Mesenteric fat pad (tissue), 1 donor: Measurements from ENCODE around the gene CCL8. TPM values are rescaled to one million over a fixed set of nuclear protein-coding genes. Genes with fewer than 3 reads are reported as not detected.

Experiments used
- DNase-seq: peaks from one replicate; pipeline ENCODE4 v3.0.0-alpha.2; 2020; ENCODE audit warnings: low spot score
- long read RNA-seq: library from polyadenylated mRNA; unstranded; transcript quantifications from one replicate; pipeline ENCODE4 v2.0.0, GENCODE V29; 2020
- total RNA-seq: library from RNA; stranded (reverse); fragmentation: NEBNext Ultra II Directional; extraction: Animal tissue kit (Norgen Biotek cat#: 25700); gene quantifications from one replicate; pipeline ENCODE4 v1.2.1, GENCODE V29; 2021
- donor health status: DM: yes; HTN: yes; CAD: no.

Gene CCL8
- total RNA-seq: 2.1 TPM
- long read RNA-seq, partial matches to known transcripts: 0 of 3 reads
- long read RNA-seq, other reads (novel, unspliced or antisense): 1 of 3 reads

DNA sequence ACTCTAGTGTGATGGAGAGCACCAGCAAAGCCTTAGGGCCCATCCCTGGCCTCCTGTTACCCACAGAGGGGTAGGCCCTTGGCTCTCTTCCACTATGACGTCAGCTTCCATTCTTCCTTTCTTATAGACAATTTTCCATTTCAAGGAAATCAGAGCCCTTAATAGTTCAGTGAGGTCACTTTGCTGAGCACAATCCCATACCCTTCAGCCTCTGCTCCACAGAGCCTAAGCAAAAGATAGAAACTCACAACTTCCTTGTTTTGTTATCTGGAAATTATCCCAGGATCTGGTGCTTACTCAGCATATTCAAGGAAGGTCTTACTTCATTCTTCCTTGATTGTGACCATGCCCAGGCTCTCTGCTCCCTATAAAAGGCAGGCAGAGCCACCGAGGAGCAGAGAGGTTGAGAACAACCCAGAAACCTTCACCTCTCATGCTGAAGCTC, at the start of gene CCL8:
TSS of gene CCL8 (plus strand) at position 397 of the 445 bp plus-strand sequence. CDS start 67 bp downstream, outside the sequence.
- DNase-seq: no peak

DNA sequence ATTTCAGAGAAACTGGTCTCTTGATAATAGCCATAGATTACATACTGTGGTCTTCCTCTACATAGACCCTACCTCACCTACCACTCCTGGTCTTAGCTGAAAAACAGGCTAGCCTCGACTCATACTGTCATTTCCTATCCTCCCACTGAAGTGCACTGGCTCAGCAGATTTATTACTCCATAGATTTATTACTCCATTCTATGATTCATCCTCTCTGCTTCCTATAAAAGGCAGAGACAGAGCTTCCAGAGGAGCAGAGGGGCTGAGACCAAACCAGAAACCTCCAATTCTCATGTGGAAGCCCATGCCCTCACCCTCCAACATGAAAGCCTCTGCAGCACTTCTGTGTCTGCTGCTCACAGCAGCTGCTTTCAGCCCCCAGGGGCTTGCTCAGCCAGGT, 49.3 kb upstream of the CCL8 start, which contains the start of gene CCL7:
TSS of gene CCL7 (plus strand) at position 253 of the 400 bp plus-strand sequence. CDS start at position 323, 70 bp downstream.
- DNase-seq: no peak

DNA sequence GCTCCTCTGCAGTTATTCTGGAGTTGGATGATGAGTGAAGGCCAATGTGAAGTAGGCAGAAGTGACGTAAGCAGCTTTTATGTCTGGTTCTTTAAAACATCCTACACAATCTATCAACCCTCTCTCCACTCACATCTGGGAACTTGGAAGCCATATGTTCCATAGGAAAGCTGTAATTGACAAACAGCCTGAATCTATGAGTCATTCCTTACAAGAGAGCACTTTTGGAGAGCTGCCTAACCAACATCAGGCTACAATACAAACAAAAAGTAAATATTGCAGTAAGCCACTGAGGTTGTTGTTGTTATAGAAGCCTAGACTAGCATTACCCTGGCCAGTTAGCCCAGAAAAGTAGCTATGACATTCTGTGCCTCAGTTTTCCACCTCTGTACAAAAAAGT, 43.4 kb upstream of the CCL8 start:
- DNase-seq: no peak

DNA sequence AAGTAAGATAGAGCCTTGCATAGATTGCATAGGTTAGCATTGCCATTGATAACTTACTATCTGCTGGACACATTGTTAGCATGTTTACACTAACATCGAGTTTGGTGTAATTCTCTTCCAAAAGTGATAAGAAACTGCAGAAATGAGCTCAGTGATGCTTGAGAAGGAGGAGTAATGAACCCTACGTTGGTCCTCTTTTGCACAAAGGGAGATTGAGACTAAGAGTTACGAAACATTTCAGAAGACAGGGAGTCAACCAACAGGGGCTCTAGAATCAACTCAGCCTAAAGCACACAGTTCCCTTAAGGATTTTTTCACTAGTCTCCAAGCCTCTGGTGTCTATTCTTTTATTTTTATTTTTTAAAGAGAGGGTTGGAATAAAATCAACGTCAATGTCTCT, 42.4 kb upstream of the CCL8 start:
- DNase-seq: no peak

DNA sequence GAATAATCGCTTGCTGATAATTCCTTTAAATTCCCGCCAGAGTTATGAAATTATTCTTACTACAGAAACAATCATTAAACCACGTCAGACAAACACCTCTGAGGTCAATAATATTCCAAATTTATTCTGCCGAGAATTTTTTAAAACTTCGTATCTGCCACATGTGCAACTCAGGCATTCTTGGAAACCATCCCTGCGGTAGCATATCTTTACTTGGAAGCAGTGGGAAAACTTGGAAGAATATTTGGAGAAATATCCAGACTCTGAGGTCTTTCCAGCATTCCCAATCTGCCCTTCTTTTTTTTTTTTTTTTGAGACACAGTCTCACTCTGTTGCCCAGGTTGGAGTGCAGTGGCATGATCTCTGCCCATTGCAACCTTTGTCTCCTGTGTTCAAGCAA, 35.7 kb upstream of the CCL8 start:
- DNase-seq: no peak

DNA sequence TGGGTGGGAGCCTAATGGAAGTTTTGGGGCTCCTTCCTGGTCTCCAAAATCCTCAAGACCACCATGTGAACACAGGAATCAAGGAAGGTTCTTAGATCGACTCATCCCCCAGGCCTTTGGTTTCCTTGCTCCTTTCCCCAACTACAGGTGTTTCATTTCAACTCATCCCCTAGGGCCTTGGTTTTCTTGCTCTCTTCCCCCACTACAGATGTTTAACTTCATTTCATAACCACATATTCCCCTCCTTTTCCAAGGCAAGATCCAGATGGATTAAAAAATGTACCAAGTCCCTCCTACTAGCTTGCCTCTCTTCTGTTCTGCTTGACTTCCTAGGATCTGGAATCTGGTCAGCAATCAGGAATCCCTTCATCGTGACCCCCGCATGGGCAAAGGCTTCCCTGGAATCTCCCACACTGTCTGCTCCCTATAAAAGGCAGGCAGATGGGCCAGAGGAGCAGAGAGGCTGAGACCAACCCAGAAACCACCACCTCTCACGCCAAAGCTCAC, 33.9 kb upstream of the CCL8 start, which contains the start of gene CCL11:
TSS of gene CCL11 (plus strand) at position 457 of the 507 bp plus-strand sequence. CDS start 67 bp downstream, outside the sequence.
- DNase-seq: no peak

DNA sequence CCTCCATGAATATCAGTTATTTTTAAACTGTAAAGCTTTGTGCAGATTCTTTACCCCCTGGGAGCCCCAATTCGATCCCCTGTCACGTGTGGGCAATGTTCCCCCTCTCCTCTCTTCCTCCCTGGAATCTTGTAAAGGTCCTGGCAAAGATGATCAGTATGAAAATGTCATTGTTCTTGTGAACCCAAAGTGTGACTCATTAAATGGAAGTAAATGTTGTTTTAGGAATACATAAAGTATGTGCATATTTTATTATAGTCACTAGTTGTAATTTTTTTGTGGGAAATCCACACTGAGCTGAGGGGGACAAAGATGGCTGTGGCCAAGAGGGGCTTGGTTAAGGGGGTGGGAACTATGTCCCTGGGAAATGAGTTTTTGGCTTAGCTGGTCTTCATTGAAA, 31.4 kb upstream of the CCL8 start:
- DNase-seq: no peak

DNA sequence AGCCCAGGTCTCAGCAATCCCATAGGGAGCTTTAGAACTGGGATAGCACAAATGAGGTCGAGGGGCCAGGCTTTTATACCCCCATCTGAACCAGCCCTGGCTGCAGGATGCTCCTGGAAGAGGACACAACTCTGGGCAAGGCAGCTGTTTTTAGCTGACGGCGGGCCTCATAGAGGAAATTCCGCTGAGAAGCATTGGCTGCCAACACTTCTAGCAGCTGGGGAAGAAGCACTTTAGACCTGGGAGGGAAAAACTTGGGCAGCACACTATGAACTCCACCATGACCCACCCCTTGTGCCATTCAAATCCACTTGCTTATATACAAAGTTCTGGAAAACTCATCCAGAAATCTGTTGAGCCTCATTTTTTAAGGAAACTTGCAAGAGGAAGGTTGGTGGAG, 28.6 kb upstream of the CCL8 start:
- DNase-seq: no peak

DNA sequence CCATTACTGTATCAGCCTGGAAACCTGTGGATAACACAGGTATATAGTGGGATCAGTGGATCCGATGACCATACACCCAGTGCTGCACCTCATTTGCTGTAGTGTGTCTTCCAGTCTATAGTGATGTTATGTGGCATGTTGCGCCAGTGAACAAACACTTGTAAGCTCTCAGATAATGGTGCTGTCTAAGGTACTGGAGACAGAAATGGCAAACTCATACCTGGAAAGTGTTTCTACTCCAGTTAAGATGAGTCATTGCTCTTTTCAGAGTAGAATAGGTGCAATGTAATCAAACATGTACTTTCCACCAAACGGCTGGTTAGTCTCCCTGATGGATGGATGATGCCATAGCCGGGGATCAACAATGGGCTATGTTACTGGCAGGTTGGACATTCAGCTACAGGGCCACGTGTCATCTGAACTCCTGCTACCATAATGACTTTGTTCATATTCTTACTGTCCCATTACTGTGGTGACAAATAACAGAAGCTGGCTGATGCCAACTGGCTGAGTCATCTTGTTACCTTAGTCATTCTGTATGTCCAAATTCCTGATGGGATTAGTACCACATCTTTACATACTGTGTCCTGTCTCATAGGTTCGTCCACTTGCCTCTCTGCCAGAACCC, 27.4 kb upstream of the CCL8 start:
- DNase-seq: no peak

DNA sequence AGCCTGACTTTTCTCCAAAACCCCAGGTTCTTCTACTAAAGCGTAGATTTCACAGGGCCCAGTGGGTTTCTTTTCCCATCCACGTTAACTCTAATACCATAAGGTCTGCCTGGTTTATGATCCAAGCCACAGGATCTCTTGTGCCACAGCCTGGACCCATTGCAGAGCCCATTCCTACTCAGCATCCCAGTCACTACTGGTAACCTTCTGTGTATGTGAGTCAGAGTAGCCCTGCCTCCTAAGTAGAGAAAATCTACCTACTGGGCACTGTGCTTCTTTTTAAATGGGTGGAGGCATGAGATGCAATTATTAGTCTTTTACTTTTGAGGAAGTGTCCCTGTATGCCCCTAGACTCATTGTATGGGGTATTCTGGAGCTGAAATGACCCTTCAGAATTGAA, 20.2 kb upstream of the CCL8 start:
- DNase-seq: no peak

DNA sequence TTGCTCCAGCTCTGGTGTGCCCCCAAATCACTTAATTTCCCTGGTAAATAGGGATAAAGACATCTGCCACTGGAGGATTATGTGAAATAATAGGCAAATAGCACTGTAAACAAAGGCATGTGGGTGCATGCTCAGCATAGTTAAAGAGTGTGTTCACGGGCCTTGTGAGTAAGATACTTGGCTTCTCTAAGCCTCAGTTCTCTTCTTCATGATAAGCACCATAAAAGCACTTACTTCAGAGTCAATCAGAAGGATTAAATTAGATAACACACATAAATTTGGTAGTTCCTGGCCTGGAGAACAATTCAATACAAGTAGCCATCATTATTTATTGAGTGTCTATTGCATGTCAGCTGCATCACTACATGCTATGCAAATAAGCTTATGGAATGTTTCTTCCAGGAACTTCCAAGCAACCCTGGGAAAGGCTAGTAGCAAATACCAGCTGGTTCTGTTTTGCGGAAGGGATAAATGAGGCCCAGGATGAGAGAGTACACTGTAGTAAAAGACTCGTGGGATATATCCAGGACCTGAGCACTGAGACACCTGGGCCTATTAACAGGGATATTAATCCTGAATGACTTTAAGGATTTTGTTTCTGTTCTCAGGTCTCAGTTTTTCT, 19.2 kb upstream of the CCL8 start:
- no peak for DNase-seq

DNA sequence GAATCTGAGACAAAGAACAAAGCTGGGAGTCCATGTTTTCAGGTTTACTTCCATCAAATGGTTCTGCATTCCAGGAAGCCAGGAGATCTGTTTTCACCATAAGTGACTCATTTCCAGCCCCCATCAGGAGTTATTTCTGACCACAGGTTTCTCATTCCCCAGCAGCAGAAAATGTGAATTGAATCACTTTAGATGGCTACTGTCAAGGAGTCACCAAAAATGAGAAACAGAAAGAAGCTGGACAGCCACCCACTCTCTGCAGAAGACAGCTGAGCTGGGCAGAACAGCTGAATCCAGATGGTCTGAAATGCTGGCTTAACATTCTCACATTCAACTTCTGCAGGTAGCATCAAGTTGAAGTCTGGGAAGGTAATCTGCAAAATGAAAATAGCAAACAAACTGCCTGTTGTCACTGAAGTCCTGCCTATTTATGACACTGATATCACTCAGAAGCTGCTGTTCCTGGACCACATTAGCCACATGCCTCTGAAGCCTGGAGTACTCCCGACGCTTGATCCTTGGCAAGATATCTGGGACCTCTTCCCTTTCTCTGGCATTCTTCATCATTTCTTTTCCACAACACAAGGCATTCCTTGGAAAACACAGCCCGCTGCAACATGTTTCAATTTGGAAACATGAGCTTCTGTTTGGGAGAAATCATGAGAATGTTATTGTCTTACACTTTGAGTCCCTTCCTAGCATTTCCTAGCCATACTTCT, 18.4 kb upstream of the CCL8 start:
- DNase-seq: no peak

DNA sequence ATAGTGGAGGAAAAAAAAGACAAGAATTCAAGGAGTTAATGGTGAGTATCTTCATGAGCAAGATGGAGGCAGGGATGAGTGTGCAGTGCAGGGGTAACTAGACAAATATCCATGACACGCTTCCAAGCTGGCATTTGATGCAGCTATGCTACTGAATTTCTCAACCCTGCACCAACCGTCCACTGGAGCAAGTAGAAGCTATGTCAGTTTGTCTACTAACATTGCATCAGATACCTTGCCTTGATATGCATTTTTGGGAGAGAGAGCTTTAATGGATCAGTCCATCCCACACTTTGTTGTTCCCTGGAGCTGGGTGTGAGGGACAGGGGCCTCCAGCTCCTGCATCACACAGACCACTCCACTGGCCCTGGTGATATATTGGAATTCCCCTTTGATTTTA, 17.2 kb upstream of the CCL8 start:
- no peak for DNase-seq

DNA sequence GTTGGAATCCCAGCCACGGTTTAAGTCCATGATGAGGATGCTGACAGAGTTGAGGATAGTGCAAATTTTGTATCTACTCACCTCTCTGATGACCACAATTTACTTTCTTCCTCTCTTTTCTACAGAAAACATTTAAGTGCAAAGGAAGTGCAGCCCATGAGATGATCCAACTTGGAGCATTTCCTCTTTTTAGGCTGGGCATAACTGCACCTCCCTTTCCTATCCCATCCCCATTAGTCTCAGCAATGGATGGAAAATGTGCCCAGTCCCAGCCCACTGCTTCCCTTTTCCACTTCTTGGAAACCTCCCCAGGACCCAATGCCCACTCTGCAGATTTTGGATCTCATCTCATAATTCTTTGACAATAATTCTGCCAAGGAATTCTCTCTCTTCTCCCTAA, 16.6 kb upstream of the CCL8 start:
- no peak for DNase-seq

DNA sequence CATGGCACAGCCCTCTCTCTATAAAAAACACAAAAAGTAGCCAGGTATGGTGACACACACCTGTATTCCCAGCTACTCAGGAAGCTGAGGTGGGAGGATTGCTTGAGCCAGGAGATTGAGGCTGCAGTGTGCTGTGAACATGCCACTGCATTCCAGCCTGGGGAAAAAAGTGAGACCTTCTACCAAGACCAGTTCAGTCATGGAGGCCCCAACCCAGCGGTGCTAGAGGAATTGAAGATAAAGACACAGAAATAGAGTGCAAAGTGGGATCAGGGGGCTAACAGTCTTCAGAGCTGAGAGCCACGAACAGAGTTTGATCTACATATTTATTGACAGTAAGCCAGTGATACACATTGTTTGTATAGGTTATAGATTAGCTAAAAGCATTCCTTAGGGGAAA, 15.6 kb upstream of the CCL8 start:
- no peak for DNase-seq

DNA sequence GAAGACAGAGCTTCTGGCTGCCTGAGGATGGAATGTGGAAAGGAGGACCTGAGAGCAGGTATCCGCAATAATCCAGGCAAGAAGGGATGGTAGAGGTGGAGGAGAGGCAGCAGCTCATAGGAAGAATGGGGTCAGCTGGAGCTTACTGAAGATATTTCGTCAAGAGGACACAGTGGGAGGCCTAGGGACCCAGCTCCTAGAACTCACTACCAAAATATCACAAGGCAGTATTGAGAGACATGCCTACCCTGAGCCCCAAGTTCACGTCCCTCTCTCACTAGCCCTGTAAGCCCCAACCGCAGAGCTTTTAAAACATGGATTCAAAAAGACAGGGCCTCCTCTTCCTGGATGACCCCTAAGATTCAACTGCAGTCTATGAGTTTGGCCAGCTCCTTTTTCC, 14.2 kb upstream of the CCL8 start:
- no peak for DNase-seq

DNA sequence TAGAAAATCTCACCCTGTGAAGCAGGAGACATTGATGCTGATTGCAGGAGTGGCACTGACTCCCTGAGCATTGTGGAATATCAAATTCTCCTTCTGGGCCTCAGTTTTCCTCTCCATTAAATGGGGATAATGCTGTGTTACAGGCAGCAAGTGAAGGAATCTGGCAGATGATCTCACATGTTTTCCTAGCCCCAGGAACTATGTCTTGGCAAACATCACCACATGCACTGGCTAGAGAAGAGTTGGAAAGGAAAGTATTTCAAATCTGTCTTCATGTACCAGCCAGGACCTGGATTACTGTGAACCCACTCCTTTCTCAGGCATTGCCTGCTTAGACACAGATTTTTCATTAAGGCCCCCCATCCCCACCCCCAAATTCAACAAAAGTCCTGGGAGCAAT, 13.6 kb upstream of the CCL8 start:
- DNase-seq: no peak

DNA sequence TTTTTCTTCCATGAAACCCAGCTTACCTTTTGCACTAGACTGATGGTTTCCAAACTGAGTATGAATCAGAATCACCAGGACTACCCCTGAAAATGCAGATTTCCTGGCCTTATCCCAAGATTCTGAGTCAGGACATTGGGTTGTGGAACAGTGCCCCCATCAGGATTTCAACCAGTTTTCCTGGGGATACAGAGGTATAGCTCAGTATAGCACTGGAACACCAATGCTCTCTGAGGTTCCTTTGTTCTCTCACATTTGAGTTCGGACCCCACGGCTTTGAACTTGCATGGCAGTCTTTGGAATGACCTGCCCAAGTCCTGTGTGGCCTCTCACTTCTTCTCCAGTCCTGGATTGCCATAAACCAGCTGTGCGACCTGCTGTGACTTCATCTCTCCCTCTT, 12.8 kb upstream of the CCL8 start:
- no peak for DNase-seq

DNA sequence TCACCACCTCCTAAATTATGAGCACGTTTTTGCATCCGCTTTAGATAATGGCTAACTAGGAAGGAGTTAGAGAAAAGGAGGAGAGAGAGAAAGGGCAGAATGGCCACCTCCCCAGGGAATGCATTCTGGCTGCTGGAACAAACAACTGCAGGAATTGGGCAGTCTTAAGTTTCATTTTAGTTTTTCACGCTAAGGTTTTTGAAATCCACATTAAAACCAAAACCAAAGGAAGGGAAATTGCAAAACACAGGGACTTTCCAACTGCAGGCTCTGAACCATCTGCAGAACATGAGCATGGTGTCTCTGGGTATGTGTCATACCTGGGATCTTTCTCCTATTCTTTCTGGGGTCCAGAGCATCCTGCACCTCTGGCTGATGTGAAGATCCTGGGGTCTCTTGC, 12.1 kb upstream of the CCL8 start:
- no peak for DNase-seq

DNA sequence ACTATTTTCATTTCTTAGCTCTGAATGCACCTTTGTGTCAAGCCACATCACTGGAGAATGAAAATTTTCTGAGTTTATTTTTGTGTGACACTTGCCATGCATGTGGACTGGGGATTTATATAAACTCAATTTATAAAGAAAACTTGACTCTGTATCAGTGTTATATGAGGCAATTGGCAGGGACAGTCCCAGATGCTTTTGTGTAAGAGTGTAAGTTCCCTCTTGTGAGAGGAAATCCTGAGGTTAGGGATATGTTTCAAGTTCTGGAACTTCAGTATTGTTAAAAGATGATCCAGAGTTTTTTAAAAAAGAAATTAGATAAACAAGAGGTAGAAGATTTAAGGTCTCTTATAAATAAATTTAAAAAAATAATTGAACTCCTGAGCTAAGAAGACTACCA, 10.9 kb upstream of the CCL8 start:
- no peak for DNase-seq

DNA sequence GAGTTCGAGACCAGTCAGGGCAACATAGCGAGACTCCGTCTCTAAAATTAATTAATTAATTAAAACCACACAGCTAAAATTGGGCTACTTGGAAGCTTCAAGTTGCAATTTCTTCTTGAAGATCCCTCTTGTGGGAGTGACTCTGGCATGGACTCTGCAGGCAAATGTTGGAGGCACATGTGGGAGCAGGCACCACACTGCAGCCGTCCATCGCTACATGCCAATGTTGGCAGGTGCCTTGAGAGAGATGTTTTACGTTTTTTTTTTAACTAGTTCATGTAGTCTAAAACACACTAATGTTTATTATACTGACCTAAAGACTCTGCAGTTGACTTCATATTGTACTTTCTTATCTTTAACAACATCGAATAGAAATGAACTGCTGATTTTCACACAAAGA, 7.9 kb upstream of the CCL8 start:
- no peak for DNase-seq

DNA sequence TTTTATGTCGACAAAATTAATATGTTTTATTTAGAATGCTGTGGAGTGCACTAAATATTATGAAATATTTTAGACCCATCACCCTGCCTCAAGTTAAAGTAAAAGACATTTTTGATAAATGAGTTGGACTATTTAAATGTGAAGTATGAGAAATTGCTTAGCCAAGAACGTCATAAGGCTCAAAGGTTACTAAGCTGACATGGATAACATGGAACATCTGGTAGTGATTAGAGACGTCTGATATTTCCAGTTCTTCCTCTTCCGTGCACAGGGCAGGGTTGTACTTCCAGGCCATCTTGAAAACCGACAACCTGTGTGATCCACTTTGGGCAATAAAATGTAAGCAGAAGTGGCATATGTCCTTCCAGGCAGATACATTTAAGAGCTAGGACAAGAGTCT, 7.2 kb upstream of the CCL8 start:
- no peak for DNase-seq
